ENCODE data around the gene PDZRN3. TPM values are rescaled to one million over a fixed set of nuclear protein-coding genes. Genes with fewer than 3 reads are reported as not detected.

The PDZRN3 gene
- total RNA-seq, 1 experiment from 2014 or later, result 0.14 TPM

- in situ Hi-C loops (cut with HindIII; ENCODE audit: low sequenced_read_pairs), result no loop called here
- no peak for DNase-seq (ENCODE audit: low spot score)
Observed at GRCh38 chr3:73446467-73447110, 178.2 kb downstream of the PDZRN3 start.

- in situ Hi-C loops (cut with HindIII; ENCODE audit: low sequenced_read_pairs), result no loop called here
- DNase-seq (ENCODE audit: low spot score), result no peak
Observed at GRCh38 chr3:73442886-73443285, 181.9 kb downstream of the PDZRN3 start.

DNA sequence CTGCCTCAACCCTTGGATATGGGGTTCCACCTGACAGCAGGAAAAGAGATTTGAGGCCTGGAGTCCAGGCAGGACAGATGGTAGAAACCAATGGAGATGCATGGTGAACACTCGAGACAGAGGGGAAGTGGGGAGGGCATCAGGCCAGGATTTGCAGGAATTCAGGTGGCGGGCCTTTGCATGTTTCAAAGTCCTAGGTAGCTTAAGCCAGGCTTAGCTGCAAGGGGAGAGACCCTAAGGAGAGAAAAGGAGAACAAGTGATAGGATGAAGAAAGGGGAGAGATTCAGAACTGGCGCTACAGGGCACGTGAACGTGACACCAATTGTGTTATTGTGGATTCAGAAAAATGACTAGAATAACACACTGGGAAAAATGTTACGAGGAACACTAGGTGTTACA lies 182.6 kb downstream of the PDZRN3 start:
- in situ Hi-C loops (cut with HindIII; ENCODE audit: low sequenced_read_pairs), result no loop called here

GRCh38 chr3:73437828-73438227 lies 186.9 kb downstream of the PDZRN3 start:
- DNase-seq (ENCODE audit: low spot score), result no peak
- in situ Hi-C loops (cut with HindIII; ENCODE audit: low sequenced_read_pairs), result no loop called here

More for the DNA sequence above, 182.6 kb downstream of the PDZRN3 start:
- DNase-seq (ENCODE audit: low spot score), result no peak

- in situ Hi-C loops (cut with HindIII; ENCODE audit: low sequenced_read_pairs), result no loop called here
- no peak for DNase-seq (ENCODE audit: low spot score)
Observed at GRCh38 chr3:73435055-73435454, 189.7 kb downstream of the PDZRN3 start.

DNA sequence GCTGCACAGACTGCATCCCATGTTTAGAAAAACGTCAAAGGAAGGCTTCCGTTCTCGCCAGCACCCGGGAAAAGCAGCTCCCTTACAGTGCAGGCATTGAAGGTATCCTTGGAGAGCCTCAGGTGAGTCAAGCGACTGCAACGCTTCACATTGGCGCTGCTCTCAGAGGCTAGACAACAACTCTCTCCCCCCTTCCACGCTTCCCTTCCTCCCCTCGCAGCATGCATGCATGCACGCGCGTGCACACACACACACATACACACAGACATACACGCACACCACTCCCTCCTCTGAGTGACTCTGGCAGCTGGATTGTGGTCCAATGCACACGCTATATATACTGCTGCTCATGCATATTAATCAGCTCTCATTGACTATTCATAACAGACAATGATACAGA lies 191.1 kb downstream of the PDZRN3 start:
- in situ Hi-C loops (cut with HindIII; ENCODE audit: low sequenced_read_pairs), result no loop called here

GRCh38 chr3:73433079-73433478 lies 191.7 kb downstream of the PDZRN3 start:
- DNase-seq (ENCODE audit: low spot score), result no peak
- in situ Hi-C loops (cut with HindIII; ENCODE audit: low sequenced_read_pairs), result no loop called here

More for the DNA sequence above, 191.1 kb downstream of the PDZRN3 start:
- DNase-seq (ENCODE audit: low spot score), result no peak

- in situ Hi-C loops (cut with HindIII; ENCODE audit: low sequenced_read_pairs), result no loop called here
Observed at GRCh38 chr3:73432706-73433032, 192.1 kb downstream of the PDZRN3 start.

GRCh38 chr3:73432023-73432705 lies 192.6 kb downstream of the PDZRN3 start:
- in situ Hi-C loops (cut with HindIII; ENCODE audit: low sequenced_read_pairs), result no loop called here
- DNase-seq (ENCODE audit: low spot score), result peak; percentile 40

More at GRCh38 chr3:73432706-73433032, 192.1 kb downstream of the PDZRN3 start:
- DNase-seq (ENCODE audit: low spot score), result no peak

- DNase-seq (ENCODE audit: low spot score), result no peak
- in situ Hi-C loops (cut with HindIII; ENCODE audit: low sequenced_read_pairs), result no loop called here
Observed at GRCh38 chr3:73431183-73431900, 193.4 kb downstream of the PDZRN3 start.

DNA sequence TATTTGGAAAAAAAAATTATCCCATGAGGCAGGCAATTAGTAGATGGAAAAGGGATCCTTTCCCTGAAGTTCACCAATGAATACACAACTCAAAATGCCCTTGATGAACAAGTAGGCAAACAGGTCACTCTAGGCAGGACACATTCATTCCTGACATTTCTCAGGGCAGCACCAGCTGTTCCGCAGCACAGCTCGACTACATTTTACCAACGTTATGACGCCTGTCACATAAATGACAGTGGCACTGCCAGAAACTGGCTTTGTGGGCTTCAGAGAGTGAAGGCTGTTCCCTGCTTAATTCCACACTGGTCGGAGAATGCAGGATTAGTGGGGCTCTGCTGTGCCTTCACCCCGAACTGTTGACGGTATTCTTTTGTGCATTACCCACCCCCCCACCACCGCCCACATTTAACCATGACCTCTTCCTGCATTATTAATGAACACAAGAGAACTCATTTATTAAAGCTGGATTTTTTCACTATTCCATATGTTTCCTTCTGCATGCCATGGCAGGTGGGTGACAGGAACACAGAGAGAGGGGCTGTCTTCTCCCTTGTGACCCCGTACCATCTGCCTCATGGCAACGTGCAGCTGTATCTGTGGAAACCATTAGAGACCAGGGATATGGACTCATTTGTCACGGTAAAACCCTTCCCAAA lies 197.6 kb downstream of the PDZRN3 start:
- in situ Hi-C loops (cut with HindIII; ENCODE audit: low sequenced_read_pairs), result no loop called here
- no peak for DNase-seq (ENCODE audit: low spot score)

- in situ Hi-C loops (cut with HindIII; ENCODE audit: low sequenced_read_pairs), result no loop called here
- DNase-seq (ENCODE audit: low spot score), result no peak
Observed at GRCh38 chr3:73426606-73427005, 198.1 kb downstream of the PDZRN3 start.

DNA sequence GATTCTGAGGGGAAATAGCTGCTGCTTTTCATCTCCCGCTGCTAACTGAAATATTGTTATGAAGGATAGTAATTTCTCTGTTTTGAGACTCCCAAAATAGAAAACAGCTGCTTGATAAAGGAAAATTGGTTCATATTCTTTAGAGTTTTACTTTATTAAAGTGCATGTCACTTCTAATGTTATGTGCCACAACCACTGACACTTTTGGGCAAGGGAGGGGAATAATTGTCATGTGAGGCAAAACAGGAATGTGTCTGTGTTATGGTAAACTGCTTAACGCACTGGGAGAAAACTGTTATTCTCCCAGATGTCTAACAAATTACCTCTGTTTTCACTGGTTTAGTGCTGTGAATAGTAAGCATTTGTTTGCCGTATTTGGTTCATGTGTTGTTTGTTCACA lies 201.6 kb downstream of the PDZRN3 start:
- no peak for DNase-seq (ENCODE audit: low spot score)
- in situ Hi-C loops (cut with HindIII; ENCODE audit: low sequenced_read_pairs), result no loop called here

GRCh38 chr3:73422571-73422970 lies 202.2 kb downstream of the PDZRN3 start:
- in situ Hi-C loops (cut with HindIII; ENCODE audit: low sequenced_read_pairs), result no loop called here
- no peak for DNase-seq (ENCODE audit: low spot score)

GRCh38 chr3:73419942-73420341 lies 204.8 kb downstream of the PDZRN3 start:
- in situ Hi-C loops (cut with HindIII; ENCODE audit: low sequenced_read_pairs), result no loop called here
- no peak for DNase-seq (ENCODE audit: low spot score)

DNA sequence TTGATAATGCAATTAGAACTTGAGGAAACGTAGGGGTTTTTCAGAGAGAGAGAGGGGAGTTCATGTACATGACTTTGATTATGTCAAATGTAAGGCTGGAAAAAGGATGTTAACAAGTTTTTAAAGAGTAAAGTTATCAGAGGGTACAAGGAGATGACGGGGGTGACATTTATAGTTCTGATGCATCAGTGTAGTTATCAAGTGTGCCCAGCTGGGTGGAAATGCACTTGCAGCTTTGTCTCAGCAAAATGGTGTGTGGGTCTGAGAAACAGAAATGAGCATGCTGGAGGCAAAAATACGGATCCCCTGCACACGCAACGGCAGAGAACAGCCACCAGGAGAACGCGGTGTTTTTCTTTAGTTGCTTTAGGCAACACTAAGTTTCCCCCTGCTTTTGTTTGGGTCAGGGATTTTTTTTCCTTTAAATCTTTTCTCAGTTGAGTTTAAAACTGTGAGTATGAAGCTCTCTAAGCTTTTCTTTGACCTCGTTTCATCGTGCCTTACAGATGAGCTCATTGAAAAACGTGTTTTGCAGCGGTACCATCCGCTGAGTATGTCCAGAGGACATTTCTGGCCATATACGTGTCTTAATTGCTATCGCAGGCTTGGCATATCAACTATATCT lies 205.4 kb downstream of the PDZRN3 start:
- in situ Hi-C loops (cut with HindIII; ENCODE audit: low sequenced_read_pairs), result no loop called here
- no peak for DNase-seq (ENCODE audit: low spot score)

- in situ Hi-C loops (cut with HindIII; ENCODE audit: low sequenced_read_pairs), result no loop called here
Observed at GRCh38 chr3:73418681-73419080, 206.1 kb downstream of the PDZRN3 start.

DNA sequence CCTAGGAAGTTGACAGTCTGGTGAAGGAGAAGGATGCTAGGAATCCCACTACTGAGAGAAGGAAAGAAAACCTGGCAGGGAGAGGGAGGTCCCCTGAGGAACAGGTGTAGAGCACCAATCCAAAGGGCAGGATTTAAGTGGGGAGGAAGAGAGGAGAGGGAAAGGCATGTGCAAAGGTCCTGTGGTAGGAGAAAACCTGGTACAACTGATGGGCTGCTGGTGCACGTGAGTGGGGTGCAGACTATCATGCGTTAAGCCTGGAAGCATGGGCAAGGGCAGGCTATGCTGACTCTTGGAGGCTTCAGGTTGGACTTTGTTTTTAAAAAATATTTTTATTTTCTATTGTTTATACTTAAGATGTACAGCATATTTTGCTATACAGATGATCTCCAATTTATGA lies 209.6 kb downstream of the PDZRN3 start:
- in situ Hi-C loops (cut with HindIII; ENCODE audit: low sequenced_read_pairs), result no loop called here
- no peak for DNase-seq (ENCODE audit: low spot score)

More at GRCh38 chr3:73418681-73419080, 206.1 kb downstream of the PDZRN3 start:
- no peak for DNase-seq (ENCODE audit: low spot score)

DNA sequence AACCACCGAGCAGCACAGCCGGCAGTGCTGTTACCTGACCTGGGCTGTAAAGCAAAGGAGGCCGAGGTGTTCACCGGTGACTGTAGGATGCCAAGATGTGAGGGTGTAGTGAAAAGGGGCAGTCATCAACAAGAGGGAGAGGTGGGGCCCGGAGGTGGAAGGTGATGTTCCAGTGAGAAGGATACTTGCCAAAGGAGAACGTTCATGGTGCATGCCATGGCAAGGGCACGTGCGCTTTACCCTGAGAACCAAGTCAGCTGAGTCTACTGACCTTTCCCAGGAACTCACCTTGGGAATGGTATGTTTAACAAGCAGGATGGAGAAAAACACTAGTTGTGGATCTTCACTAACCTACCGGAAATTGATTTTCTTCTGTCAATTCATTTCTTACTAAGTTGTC lies 211.1 kb downstream of the PDZRN3 start:
- in situ Hi-C loops (cut with HindIII; ENCODE audit: low sequenced_read_pairs), result no loop called here
- no peak for DNase-seq (ENCODE audit: low spot score)
